Liver (tissue), 9 donors: ENCODE measurements around the gene TDRD5. TPM values are rescaled to one million over a fixed set of nuclear protein-coding genes. Genes with fewer than 3 reads are reported as not detected.

Experiments used
- DNase-seq: peaks from one replicate; pipeline ENCODE4 v3.0.0-alpha.2; 2017; ENCODE audit warnings: low spot score
- H3K27ac ChIP-seq, 2 donors: one replicate each; pipeline ENCODE4 v1.7.0; 2013; ENCODE audit warnings: inconsistent platforms in 2 of 2, low read length in 2 of 2, control low read depth in 1 of 2, low read depth in 1 of 2, mild to moderate bottlenecking in 1 of 2
- H3K27me3 ChIP-seq, 4 donors: one replicate each; pipeline versions ENCODE4 v1.6.1 to v1.7.0; 2013; ENCODE audit warnings: low read length in 3 of 4, inconsistent platforms in 1 of 4, mild to moderate bottlenecking in 1 of 4, moderate library complexity in 1 of 4; ENCODE audit not compliant: control insufficient read depth in 4 of 4, insufficient read depth in 4 of 4
- H3K36me3 ChIP-seq, 4 donors: one replicate each; pipeline versions ENCODE4 v1.6.1 to v1.7.0; 2013; ENCODE audit warnings: low read length in 3 of 4, mild to moderate bottlenecking in 3 of 4, low read depth in 1 of 4, moderate library complexity in 1 of 4; ENCODE audit not compliant: control insufficient read depth in 4 of 4, insufficient read depth in 3 of 4
- H3K4me1 ChIP-seq, 4 donors: one replicate each; pipeline versions ENCODE4 v1.6.1 to v1.7.0; 2013; ENCODE audit warnings: low read length in 3 of 4, mild to moderate bottlenecking in 3 of 4, moderate library complexity in 1 of 4; ENCODE audit not compliant: control insufficient read depth in 4 of 4, insufficient read depth in 4 of 4
- H3K4me3 ChIP-seq, 3 donors: one replicate each; pipeline versions ENCODE4 v1.6.1 to v1.7.0; 2013; ENCODE audit warnings: low read length in 3 of 3, control low read depth in 1 of 3, low read depth in 1 of 3, mild to moderate bottlenecking in 1 of 3
- H3K9ac ChIP-seq, 2 donors: one replicate each; pipeline ENCODE4 v1.7.0; 2013; ENCODE audit warnings: low read length in 2 of 2, mild to moderate bottlenecking in 2 of 2, moderate library complexity in 2 of 2, control low read depth in 1 of 2, low read depth in 1 of 2
- H3K9me3 ChIP-seq, 4 donors: one replicate each; pipeline versions ENCODE4 v1.6.1 to v1.7.0; 2013; ENCODE audit warnings: low read length in 3 of 4; ENCODE audit not compliant: control insufficient read depth in 4 of 4
- EGR1 ChIP-seq, 2 donors: IDR thresholded peaks; 2 replicates each; pipeline ENCODE4 v1.6.1; 2016 to 2018; ENCODE audit warnings: antibody characterized with exemption in 2 of 2, low read depth in 2 of 2
- FOXA1 ChIP-seq: IDR thresholded peaks from 2 replicates; pipeline ENCODE4 v1.6.1; 2016; ENCODE audit warnings: antibody characterized with exemption
- FOXA2 ChIP-seq: IDR thresholded peaks from 2 replicates; pipeline ENCODE4 v1.6.1; 2016; ENCODE audit warnings: antibody characterized with exemption
- GABPA ChIP-seq, 2 donors: IDR thresholded peaks in 1 of 2; conservative IDR thresholded peaks in 1 of 2; 2 replicates each; pipeline ENCODE4 v1.6.1; 2016; ENCODE audit warnings: antibody characterized with exemption in 2 of 2, mild to moderate bottlenecking in 1 of 2, moderate library complexity in 1 of 2
- HNF4A ChIP-seq, 2 donors: conservative IDR thresholded peaks; 2 replicates each; pipeline ENCODE4 v1.6.1; 2016; ENCODE audit warnings: antibody characterized with exemption in 2 of 2, mild to moderate bottlenecking in 2 of 2
- HNF4G ChIP-seq: IDR thresholded peaks from 2 replicates; pipeline ENCODE4 v1.6.1; 2016; ENCODE audit warnings: antibody characterized with exemption
- JUND ChIP-seq, 2 donors: IDR thresholded peaks; 2 replicates each; pipeline ENCODE4 v1.6.1; 2016; ENCODE audit warnings: antibody characterized with exemption in 2 of 2
- NR2F2 ChIP-seq: IDR thresholded peaks from 2 replicates; pipeline ENCODE4 v1.6.1; 2016; ENCODE audit warnings: antibody characterized with exemption
- RXRA ChIP-seq, 2 donors: IDR thresholded peaks; 2 replicates each; pipeline ENCODE4 v1.6.1; 2017 to 2018; ENCODE audit warnings: antibody characterized with exemption in 2 of 2, mild to moderate bottlenecking in 1 of 2
- TAF1 ChIP-seq: conservative IDR thresholded peaks from 2 replicates; pipeline ENCODE4 v1.6.1; 2016; ENCODE audit warnings: antibody characterized with exemption, mild to moderate bottlenecking
- YY1 ChIP-seq: IDR thresholded peaks from 2 replicates; pipeline ENCODE4 v1.6.1; 2016; ENCODE audit warnings: antibody characterized with exemption, mild to moderate bottlenecking
- polyA plus RNA-seq, 2 donors: library from polyadenylated mRNA; stranded (reverse) in 1 of 2; unstranded in 1 of 2; fragments of 200-250 nt in 1 of 2; fragments of >200 nt in 1 of 2; fragmentation: Nextera tagmentation in 1 of 2; extraction: Ambion mirVana in 1 of 2; gene quantifications; one replicate each; pipeline versions ENCODE4 v1.2.1 to v1.2.3, GENCODE V29; 2013 to 2015
- total RNA-seq, 2 donors: library from RNA; depleted of rRNA; stranded (reverse); fragments of >200 nt; gene quantifications; one replicate each; pipeline ENCODE4 v1.2.3, GENCODE V29; 2014
- TF ChIP-seq, protein P1 (sequence below): fragments of 150-350 bp; IDR thresholded peaks from 2 replicates; pipeline ENCODE4 v1.5.1; 2017; ENCODE audit warnings: improper control_type of control experiment, low read depth, low read length; ENCODE audit not compliant: missing input control
- TF ChIP-seq, protein P2 (sequence below): IDR thresholded peaks from 2 replicates; pipeline ENCODE4 v1.6.1; 2016; ENCODE audit warnings: antibody characterized with exemption
- TF ChIP-seq, protein P3 (sequence below): IDR thresholded peaks from 2 replicates; pipeline ENCODE4 v1.6.1; 2016; ENCODE audit warnings: antibody characterized with exemption, mild to moderate bottlenecking
- TF ChIP-seq, protein P4 (sequence below): IDR thresholded peaks from 2 replicates; pipeline ENCODE4 v1.6.1; 2016; ENCODE audit warnings: antibody characterized with exemption
- TF ChIP-seq, protein P5 (sequence below): IDR thresholded peaks from 2 replicates; pipeline ENCODE4 v1.6.1; 2016; ENCODE audit warnings: antibody characterized with exemption
- donor health status: healthy.
- donor health status: healthy.
- donor health status: healthy.
- donor health status: healthy.
- donor health status: healthy.

TDRD5 gene
- total and polyA plus RNA-seq, 4 donors = not detected

DNA sequence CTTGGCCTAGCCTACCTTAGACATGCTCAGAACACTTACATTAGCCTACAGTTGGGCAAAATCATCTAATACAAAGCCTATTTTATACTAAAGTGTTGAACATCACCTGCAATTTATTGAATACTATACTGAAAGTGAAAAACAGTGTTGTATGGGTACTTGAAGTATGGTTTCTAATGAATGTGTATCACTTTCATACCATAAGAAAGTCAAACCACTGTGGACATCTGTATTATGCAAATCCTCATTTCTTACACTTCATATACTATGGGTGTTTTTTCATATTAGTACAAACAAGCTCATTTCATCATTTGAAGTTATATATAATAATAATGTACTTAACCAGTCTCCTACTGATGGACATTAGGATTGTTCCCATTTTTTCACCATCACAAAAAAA, 41.2 kb downstream of the TDRD5 start:
- Histone ChIP-seq H3K36me3 (no peaks in the 10 kb centered on the region), H3K4me1 (no peaks in the 10 kb centered on the region), H3K4me3 (no peak overlapping the region), H3K27me3 (no peaks in the 10 kb centered on the region), H3K9ac (no peak overlapping the region), H3K9me3 (no peaks in the 10 kb centered on the region), H3K27ac (no peak overlapping the region)
- DNase-seq = no peak
- no peak for TF ChIP-seq YY1
- no peak for TF ChIP-seq HNF4G
- TF ChIP-seq JUND (IDR thresholded peaks at IDR 0.05) = no peak
- TF ChIP-seq TAF1 = no peak
- TF ChIP-seq, protein P1, sequence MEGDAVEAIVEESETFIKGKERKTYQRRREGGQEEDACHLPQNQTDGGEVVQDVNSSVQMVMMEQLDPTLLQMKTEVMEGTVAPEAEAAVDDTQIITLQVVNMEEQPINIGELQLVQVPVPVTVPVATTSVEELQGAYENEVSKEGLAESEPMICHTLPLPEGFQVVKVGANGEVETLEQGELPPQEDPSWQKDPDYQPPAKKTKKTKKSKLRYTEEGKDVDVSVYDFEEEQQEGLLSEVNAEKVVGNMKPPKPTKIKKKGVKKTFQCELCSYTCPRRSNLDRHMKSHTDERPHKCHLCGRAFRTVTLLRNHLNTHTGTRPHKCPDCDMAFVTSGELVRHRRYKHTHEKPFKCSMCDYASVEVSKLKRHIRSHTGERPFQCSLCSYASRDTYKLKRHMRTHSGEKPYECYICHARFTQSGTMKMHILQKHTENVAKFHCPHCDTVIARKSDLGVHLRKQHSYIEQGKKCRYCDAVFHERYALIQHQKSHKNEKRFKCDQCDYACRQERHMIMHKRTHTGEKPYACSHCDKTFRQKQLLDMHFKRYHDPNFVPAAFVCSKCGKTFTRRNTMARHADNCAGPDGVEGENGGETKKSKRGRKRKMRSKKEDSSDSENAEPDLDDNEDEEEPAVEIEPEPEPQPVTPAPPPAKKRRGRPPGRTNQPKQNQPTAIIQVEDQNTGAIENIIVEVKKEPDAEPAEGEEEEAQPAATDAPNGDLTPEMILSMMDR = no peak
- TF ChIP-seq, protein P2, sequence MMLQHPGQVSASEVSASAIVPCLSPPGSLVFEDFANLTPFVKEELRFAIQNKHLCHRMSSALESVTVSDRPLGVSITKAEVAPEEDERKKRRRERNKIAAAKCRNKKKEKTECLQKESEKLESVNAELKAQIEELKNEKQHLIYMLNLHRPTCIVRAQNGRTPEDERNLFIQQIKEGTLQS = no peak
- TF ChIP-seq HNF4A (conservative IDR thresholded peaks at IDR 0.05) = no peak
- TF ChIP-seq, protein P3, sequence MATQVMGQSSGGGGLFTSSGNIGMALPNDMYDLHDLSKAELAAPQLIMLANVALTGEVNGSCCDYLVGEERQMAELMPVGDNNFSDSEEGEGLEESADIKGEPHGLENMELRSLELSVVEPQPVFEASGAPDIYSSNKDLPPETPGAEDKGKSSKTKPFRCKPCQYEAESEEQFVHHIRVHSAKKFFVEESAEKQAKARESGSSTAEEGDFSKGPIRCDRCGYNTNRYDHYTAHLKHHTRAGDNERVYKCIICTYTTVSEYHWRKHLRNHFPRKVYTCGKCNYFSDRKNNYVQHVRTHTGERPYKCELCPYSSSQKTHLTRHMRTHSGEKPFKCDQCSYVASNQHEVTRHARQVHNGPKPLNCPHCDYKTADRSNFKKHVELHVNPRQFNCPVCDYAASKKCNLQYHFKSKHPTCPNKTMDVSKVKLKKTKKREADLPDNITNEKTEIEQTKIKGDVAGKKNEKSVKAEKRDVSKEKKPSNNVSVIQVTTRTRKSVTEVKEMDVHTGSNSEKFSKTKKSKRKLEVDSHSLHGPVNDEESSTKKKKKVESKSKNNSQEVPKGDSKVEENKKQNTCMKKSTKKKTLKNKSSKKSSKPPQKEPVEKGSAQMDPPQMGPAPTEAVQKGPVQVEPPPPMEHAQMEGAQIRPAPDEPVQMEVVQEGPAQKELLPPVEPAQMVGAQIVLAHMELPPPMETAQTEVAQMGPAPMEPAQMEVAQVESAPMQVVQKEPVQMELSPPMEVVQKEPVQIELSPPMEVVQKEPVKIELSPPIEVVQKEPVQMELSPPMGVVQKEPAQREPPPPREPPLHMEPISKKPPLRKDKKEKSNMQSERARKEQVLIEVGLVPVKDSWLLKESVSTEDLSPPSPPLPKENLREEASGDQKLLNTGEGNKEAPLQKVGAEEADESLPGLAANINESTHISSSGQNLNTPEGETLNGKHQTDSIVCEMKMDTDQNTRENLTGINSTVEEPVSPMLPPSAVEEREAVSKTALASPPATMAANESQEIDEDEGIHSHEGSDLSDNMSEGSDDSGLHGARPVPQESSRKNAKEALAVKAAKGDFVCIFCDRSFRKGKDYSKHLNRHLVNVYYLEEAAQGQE = no peak
- no peak for TF ChIP-seq RXRA (IDR thresholded peaks at IDR 0.05)
- TF ChIP-seq EGR1 (IDR thresholded peaks at IDR 0.05; ENCODE audit: low read depth in 2 of 2) = no peak
- TF ChIP-seq, protein P4, sequence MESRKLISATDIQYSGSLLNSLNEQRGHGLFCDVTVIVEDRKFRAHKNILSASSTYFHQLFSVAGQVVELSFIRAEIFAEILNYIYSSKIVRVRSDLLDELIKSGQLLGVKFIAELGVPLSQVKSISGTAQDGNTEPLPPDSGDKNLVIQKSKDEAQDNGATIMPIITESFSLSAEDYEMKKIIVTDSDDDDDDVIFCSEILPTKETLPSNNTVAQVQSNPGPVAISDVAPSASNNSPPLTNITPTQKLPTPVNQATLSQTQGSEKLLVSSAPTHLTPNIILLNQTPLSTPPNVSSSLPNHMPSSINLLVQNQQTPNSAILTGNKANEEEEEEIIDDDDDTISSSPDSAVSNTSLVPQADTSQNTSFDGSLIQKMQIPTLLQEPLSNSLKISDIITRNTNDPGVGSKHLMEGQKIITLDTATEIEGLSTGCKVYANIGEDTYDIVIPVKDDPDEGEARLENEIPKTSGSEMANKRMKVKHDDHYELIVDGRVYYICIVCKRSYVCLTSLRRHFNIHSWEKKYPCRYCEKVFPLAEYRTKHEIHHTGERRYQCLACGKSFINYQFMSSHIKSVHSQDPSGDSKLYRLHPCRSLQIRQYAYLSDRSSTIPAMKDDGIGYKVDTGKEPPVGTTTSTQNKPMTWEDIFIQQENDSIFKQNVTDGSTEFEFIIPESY = no peak
- TF ChIP-seq NR2F2 = no peak
- no peak for TF ChIP-seq FOXA1
- TF ChIP-seq FOXA2 = no peak
- no peak for TF ChIP-seq GABPA (IDR thresholded peaks at IDR 0.05 in 1 of 2, conservative IDR thresholded peaks at IDR 0.05 in 1 of 2)
- TF ChIP-seq, protein P5, sequence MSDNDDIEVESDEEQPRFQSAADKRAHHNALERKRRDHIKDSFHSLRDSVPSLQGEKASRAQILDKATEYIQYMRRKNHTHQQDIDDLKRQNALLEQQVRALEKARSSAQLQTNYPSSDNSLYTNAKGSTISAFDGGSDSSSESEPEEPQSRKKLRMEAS = no peak
